ENCODE data around the gene MATCAP1. TPM values are rescaled to one million over a fixed set of nuclear protein-coding genes. Genes with fewer than 3 reads are reported as not detected.
A peak's percentile ranks its signal among the peaks of the same experiment; 100 is the strongest.

The MATCAP1 gene
- polyA plus RNA-seq, 2 of the 4 experiments (the other 2 are of a cell fraction) = 7.5 to 20.8 TPM

DNA sequence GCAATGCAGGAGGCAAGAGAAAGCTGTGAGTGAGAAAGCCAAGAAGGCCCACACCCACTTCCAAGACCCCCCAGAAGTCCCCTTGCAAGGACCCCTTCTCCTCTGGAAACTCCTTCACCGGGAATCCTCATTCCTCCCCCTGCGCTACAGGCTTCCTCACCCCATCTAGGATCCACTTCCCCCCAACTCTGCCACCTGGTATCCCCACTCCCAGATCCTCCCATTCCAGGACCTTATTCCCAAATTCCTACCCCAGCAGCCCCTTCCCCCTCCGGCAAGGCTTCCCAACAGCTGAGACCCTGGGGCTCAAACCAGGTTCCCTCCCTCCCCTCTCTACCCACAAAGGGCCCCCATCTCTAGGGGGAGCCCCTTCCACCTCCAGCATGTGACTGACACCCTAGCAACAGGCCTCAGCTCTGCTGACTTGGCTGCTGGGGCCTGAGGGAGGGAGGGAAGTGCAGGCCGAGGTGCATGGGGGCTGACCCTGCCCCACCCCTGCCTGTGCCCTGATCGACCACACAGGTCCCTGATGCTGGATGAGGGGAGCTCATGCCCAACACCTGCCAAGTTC, 17.1 kb downstream of the MATCAP1 start:
- DNase-seq (ENCODE audit: low read depth in 1 of 2, low spot score in 1 of 2) (no peak), ATAC-seq (no peak), FAIRE-seq (no peak)
- H3K4me3 ChIP-seq = no peak overlapping the region
- H3K4me1 ChIP-seq = peaks cover 19% of the 10 kb centered on the region
- 88% methylated on average over 5 of the region's 5 CpGs for WGBS (ENCODE audit: missing lambda C conversion rate)
- H3K4me2 ChIP-seq = no peak overlapping the region
- ChIA-PET CTCF (interaction anchor here (1.4 to 20.5 kb wide), 5 partner anchors 10 to 206 kb away, joined by 4 to 314 read pairs (median 5); partner anchors contain the start of genes B3GNT9, CES3, EXOC3L1 and FBXL8), POLR2A (no interaction called here)
- H3K27ac ChIP-seq = no peak overlapping the region
- no peak for TF ChIP-seq ZNF302 (CRISPR knock-in tag; IDR thresholded peaks at IDR 0.05)
- no peak for TF ChIP-seq HEYL (CRISPR knock-in tag; IDR thresholded peaks at IDR 0.05)
- H3K9me3 ChIP-seq = no peaks in the 10 kb centered on the region

- ChIA-PET CTCF (interaction anchor here (1.4 to 20.5 kb wide), 2 partner anchors 10 to 19 kb away, joined by 5 to 314 read pairs; partner anchors contain the start of genes B3GNT9, FBXL8 and TRADD), POLR2A (no interaction called here)
- no peak for FAIRE-seq
- no peak for DNase-seq (ENCODE audit: low read depth in 1 of 2, low spot score in 1 of 2)
- Histone ChIP-seq H3K9me3 (no peaks in the 10 kb centered on the region), H3K27ac (no peak overlapping the region), H3K4me3 (no peak overlapping the region), H3K4me2 (no peak overlapping the region), H3K4me1 (peaks cover 17% of the 10 kb centered on the region)
- TF ChIP-seq ZSCAN20 (CRISPR knock-in tag; IDR thresholded peaks at IDR 0.05) = no peak
- no peak for TF ChIP-seq FOSL2 (IDR thresholded peaks at IDR 0.05)
- no peak for TF ChIP-seq FOSL2 (CRISPR knock-in tag; IDR thresholded peaks at IDR 0.05)
- no peak for TF ChIP-seq CBX2 (IDR thresholded peaks at IDR 0.05; ENCODE audit: borderline replicate concordance, low read depth)
- TF ChIP-seq GATA3 (IDR thresholded peaks at IDR 0.05; ENCODE audit: borderline replicate concordance) = no peak
- no peak for TF ChIP-seq TFCP2L1 (CRISPR knock-in tag; IDR thresholded peaks at IDR 0.05)
- TF ChIP-seq, protein P1, sequence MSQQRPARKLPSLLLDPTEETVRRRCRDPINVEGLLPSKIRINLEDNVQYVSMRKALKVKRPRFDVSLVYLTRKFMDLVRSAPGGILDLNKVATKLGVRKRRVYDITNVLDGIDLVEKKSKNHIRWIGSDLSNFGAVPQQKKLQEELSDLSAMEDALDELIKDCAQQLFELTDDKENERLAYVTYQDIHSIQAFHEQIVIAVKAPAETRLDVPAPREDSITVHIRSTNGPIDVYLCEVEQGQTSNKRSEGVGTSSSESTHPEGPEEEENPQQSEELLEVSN (IDR thresholded peaks at IDR 0.05; ENCODE audit: borderline replicate concordance, low read depth) = no peak
- no peak for TF ChIP-seq EHF (CRISPR knock-in tag; IDR thresholded peaks at IDR 0.05)
- no peak for ATAC-seq
- 81% methylated on average over 15 of the region's 18 CpGs for WGBS (ENCODE audit: missing lambda C conversion rate)
Observed at GRCh38 chr16:67166110-67166547, 17.6 kb downstream of the MATCAP1 start.

DNA sequence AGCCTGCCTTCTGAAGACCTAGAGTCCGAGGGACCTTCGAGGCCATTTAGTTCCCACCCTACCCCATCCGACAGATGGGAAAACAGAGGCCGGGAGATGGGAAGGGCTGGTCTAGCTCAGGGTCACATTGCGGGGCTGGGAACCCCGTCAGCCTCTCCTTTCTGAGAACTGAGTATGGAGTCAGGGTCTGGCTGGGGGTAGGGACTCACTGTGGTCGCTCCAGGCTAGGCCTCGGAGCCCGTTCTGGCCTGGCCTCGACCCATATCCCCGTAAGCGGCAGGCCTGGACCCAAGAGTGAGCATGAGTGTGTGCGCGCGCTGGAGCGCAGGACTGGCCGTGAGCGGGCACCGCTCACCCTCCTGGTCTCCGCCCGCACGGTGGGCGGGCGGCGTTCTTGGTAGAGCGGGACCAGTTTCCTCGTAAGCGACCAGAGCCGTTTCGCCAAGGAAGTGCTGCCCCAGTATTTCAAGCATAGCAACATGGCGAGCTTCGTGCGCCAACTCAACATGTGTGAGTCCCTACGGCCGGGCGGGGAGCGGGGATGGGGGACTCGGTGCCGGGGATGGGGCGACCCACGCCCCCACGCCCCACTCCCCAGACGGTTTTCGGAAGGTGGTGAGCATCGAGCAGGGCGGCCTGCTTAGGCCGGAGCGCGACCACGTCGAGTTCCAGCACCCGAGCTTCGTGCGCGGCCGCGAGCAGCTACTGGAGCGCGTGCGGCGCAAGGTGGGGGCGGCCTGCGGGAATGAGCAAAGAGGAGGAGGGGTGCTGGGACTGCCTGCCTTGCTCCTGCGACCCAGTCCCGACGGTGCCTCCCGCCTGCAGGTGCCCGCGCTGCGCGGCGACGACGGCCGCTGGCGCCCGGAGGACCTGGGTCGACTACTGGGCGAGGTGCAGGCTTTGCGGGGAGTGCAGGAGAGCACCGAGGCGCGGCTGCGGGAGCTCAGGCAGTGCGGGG, 18.4 kb downstream of the MATCAP1 start:
- 92% methylated on average over 69 of the region's 85 CpGs for WGBS (ENCODE audit: missing lambda C conversion rate)
- Histone ChIP-seq H3K4me3 (no peak overlapping the region), H3K4me2 (no peak overlapping the region), H3K27ac (no peak overlapping the region), H3K9me3 (no peaks in the 10 kb centered on the region), H3K4me1 (peaks cover 15% of the 10 kb centered on the region)
- ChIA-PET POLR2A (no interaction called here), CTCF (interaction anchor here (1.4 to 20.5 kb wide), 2 partner anchors 9 to 20 kb away, joined by 5 to 314 read pairs; partner anchors contain the start of genes B3GNT9, FBXL8 and TRADD)
- no peak for DNase-seq (ENCODE audit: low read depth in 1 of 2, low spot score in 1 of 2)
- no peak for ATAC-seq
- FAIRE-seq = no peak
- TF ChIP-seq KDM1A (IDR thresholded peaks at IDR 0.05; ENCODE audit: low read depth) = peak; percentile 78; the same call in 1 of the 2 replicates
- TF ChIP-seq NPAS2 (CRISPR knock-in tag; IDR thresholded peaks at IDR 0.05; ENCODE audit: borderline replicate concordance) = no peak

GRCh38 chr16:67164599-67165061, 19.1 kb downstream of the MATCAP1 start, which contains the start of gene HSF4:
Gene HSF4 (plus strand): TSS chr16:67164745. CDS start chr16:67164812, 67 bp downstream.
- Histone ChIP-seq H3K4me2 (no peak within 1 kb of the TSS), H3K4me3 (no peak within 1 kb of the TSS), H3K9me3 (no peaks in the 10 kb centered on the region), H3K27ac (no peak within 1 kb of the TSS), H3K4me1 (peaks cover 12% of the 10 kb centered on the region)
- DNase-seq (ENCODE audit: low read depth in 1 of 2, low spot score in 1 of 2) (no peak), FAIRE-seq (no peak), ATAC-seq (no peak)
- CTCF ChIA-PET = interaction anchor here (20.5 kb wide), 1 partner anchor 9 kb away, joined by 314 read pairs; the partner anchor contains the start of genes B3GNT9, FBXL8 and TRADD
- TF ChIP-seq, protein P2, sequence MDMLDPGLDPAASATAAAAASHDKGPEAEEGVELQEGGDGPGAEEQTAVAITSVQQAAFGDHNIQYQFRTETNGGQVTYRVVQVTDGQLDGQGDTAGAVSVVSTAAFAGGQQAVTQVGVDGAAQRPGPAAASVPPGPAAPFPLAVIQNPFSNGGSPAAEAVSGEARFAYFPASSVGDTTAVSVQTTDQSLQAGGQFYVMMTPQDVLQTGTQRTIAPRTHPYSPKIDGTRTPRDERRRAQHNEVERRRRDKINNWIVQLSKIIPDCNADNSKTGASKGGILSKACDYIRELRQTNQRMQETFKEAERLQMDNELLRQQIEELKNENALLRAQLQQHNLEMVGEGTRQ (IDR thresholded peaks at IDR 0.05) = no peak
- no peak for TF ChIP-seq HOXB13 (CRISPR knock-in tag; IDR thresholded peaks at IDR 0.05; ENCODE audit: low read depth)
- TF ChIP-seq FOSL2 (IDR thresholded peaks at IDR 0.05) = no peak
- TF ChIP-seq FOSL2 (CRISPR knock-in tag; IDR thresholded peaks at IDR 0.05) = no peak
- TF ChIP-seq FOSB (CRISPR knock-in tag; IDR thresholded peaks at IDR 0.05) = no peak
- TF ChIP-seq GATA3 (IDR thresholded peaks at IDR 0.05; ENCODE audit: borderline replicate concordance) = no peak
- TF ChIP-seq, protein P3, sequence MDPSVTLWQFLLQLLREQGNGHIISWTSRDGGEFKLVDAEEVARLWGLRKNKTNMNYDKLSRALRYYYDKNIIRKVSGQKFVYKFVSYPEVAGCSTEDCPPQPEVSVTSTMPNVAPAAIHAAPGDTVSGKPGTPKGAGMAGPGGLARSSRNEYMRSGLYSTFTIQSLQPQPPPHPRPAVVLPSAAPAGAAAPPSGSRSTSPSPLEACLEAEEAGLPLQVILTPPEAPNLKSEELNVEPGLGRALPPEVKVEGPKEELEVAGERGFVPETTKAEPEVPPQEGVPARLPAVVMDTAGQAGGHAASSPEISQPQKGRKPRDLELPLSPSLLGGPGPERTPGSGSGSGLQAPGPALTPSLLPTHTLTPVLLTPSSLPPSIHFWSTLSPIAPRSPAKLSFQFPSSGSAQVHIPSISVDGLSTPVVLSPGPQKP (IDR thresholded peaks at IDR 0.05; ENCODE audit: low read depth, low read length) = no peak
- no peak for TF ChIP-seq HOXB5 (CRISPR knock-in tag; IDR thresholded peaks at IDR 0.05)
- no peak for TF ChIP-seq EHF (CRISPR knock-in tag; IDR thresholded peaks at IDR 0.05)
- TF ChIP-seq RARB (CRISPR knock-in tag; IDR thresholded peaks at IDR 0.05) = no peak
- TF ChIP-seq KDM1A (IDR thresholded peaks at IDR 0.05; ENCODE audit: low read depth) = no peak
- TF ChIP-seq CBX2 (IDR thresholded peaks at IDR 0.05; ENCODE audit: borderline replicate concordance, low read depth) = no peak
- TF ChIP-seq EHMT2 (IDR thresholded peaks at IDR 0.05; ENCODE audit: low read depth) = no peak
- no peak for TF ChIP-seq TFCP2L1 (CRISPR knock-in tag; IDR thresholded peaks at IDR 0.05)
- WGBS (ENCODE audit: missing lambda C conversion rate) = 88% methylated on average over 25 of the region's 41 CpGs
- POLR2A ChIA-PET = no interaction called here
